Keratinocyte (primary cell): ENCODE data around the gene MAGI1.

Experiments
- EZH2 ChIP-seq: IDR thresholded peaks from one replicate; pipeline ENCODE4 v1.6.1; 2012; ENCODE audit warnings: inconsistent platforms, mild to moderate bottlenecking, low read length, moderate library complexity
- TF ChIP-seq, protein P1 (sequence below), 3 experiments: IDR thresholded peaks in 1 of 3; conservative IDR thresholded peaks in 1 of 3; optimal IDR thresholded peaks in 1 of 3; 2 replicates in 2 of 3; 3 replicates in 1 of 3; pipeline versions ENCODE3 to v1.5.1; 2011; ENCODE audit warnings: low read length in 3 of 3, mild to moderate bottlenecking in 3 of 3, moderate library complexity in 2 of 3, control low read depth in 1 of 3, inconsistent platforms in 1 of 3; ENCODE audit not compliant: insufficient read depth in 2 of 3; ENCODE audit errors: extremely low read depth in 1 of 3

DNA sequence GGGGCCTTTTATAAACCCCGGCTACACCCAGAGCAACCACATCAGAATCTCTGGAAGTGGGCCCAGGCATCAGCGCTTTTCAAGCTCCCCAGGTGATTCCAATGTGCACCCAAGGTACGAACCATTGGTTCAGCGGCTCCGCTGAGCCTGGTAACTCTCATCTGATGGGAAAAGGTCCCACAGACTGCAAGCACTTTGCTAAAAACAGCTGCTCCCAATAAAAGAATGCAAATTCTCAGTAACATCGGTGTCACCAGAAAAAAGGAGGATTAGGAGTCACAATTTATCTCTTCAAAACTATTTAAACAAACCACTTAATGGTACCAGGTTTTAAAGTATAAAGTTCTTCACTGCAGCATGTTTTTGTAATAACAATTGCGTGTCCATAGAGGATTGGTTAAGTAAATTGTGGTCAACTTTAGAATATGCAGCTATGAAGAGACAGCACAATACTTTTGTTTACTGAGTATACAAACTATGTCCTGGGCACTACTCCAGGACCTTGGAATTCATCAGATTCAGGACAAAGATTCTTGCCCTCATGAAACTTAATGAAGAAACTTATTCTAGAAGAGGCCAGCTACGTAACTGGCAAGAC lies 690.2 kb downstream of the MAGI1 start:
- TF ChIP-seq, protein P1, sequence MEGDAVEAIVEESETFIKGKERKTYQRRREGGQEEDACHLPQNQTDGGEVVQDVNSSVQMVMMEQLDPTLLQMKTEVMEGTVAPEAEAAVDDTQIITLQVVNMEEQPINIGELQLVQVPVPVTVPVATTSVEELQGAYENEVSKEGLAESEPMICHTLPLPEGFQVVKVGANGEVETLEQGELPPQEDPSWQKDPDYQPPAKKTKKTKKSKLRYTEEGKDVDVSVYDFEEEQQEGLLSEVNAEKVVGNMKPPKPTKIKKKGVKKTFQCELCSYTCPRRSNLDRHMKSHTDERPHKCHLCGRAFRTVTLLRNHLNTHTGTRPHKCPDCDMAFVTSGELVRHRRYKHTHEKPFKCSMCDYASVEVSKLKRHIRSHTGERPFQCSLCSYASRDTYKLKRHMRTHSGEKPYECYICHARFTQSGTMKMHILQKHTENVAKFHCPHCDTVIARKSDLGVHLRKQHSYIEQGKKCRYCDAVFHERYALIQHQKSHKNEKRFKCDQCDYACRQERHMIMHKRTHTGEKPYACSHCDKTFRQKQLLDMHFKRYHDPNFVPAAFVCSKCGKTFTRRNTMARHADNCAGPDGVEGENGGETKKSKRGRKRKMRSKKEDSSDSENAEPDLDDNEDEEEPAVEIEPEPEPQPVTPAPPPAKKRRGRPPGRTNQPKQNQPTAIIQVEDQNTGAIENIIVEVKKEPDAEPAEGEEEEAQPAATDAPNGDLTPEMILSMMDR (optimal IDR thresholded peaks at IDR 0.05 in 1 of 3, IDR thresholded peaks at IDR 0.05 in 1 of 3, conservative IDR thresholded peaks at IDR 0.05 in 1 of 3; ENCODE audit: extremely low read depth in 1 of 3, insufficient read depth in 2 of 3, low read length in 3 of 3) = no peak
- TF ChIP-seq EZH2 = no peak
